WTC11 (cell line): ENCODE results near the gene NUP62.

Experiments used
- CTCF ChIP-seq: fragments of 200-600 bp; IDR thresholded peaks from 2 replicates; pipeline ENCODE4 v1.8.0; 2022; ENCODE audit warnings: antibody characterized with exemption
- MAX ChIP-seq: sonication (generic); formaldehyde crosslinking; IDR thresholded peaks from 2 replicates; pipeline ENCODE4 v1.8.0; 2022; ENCODE audit warnings: mild to moderate bottlenecking, missing genetic modification reagents
- RELA ChIP-seq: sonication (generic); formaldehyde crosslinking; IDR thresholded peaks from 2 replicates; pipeline ENCODE4 v1.8.1; 2022; ENCODE audit warnings: missing genetic modification reagents, mild to moderate bottlenecking, borderline replicate concordance
- SMAD4 ChIP-seq: sonication (generic); formaldehyde crosslinking; IDR thresholded peaks from 2 replicates; pipeline ENCODE4 v1.8.0; 2022; ENCODE audit warnings: mild to moderate bottlenecking, missing genetic modification reagents
- SP1 ChIP-seq: sonication (generic); formaldehyde crosslinking; conservative IDR thresholded peaks from 2 replicates; pipeline ENCODE4 v1.8.1; 2022; ENCODE audit warnings: missing genetic modification reagents
- ZNF671 ChIP-seq: fragments of 250-450 bp; sonication (Bioruptor Pico); IDR thresholded peaks from 2 replicates; pipeline ENCODE4 v1.8.0; 2021; ENCODE audit warnings: mild to moderate bottlenecking
- TF ChIP-seq, protein P1 (sequence below): sonication (generic); formaldehyde crosslinking; IDR thresholded peaks from 2 replicates; pipeline ENCODE4 v1.8.0; 2023; ENCODE audit warnings: missing genetic modification reagents

DNA sequence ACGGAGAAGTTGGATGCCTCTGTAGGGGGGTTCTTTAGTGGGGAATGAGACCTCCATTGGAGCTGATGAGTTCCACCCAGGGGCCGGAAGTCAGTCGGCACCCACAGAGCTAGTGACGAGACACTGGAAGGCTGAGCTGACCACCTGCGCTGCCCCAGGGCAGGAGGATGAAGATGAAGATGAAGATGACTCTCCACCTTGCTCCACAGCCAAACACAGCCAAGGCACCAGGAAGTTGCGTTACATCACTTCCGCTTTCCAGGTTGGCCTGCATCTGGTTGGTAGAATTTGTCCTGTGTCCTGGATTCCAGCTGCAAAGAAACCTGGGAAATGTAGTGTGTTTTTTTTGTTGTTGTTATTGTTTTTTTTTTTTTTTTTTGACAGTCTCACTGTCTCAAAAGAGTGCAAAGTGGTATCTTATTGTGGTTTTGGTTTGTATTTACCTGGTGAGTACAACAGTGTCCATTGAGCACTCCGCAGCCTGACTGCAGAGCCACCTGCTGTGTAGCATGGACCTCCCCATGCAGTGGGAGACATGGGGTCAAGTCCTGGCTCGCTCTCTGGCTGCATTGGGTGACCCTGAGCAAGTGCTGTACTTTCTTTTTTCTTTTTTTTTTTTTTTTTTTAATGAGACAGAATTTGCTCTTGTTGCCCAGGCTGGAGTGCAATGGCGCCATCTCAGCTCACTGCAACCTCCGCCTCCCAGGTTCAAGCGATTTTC lies 49.9 kb downstream of the NUP62 start:
- TF ChIP-seq RELA (CRISPR knock-in tag): no peak
- TF ChIP-seq, protein P1, sequence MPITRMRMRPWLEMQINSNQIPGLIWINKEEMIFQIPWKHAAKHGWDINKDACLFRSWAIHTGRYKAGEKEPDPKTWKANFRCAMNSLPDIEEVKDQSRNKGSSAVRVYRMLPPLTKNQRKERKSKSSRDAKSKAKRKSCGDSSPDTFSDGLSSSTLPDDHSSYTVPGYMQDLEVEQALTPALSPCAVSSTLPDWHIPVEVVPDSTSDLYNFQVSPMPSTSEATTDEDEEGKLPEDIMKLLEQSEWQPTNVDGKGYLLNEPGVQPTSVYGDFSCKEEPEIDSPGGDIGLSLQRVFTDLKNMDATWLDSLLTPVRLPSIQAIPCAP (CRISPR knock-in tag): no peak
- no peak for TF ChIP-seq CTCF
- TF ChIP-seq MAX (CRISPR knock-in tag): no peak
- TF ChIP-seq ZNF671: no peak
- TF ChIP-seq SMAD4 (CRISPR knock-in tag): no peak
- TF ChIP-seq SP1 (CRISPR knock-in tag): no peak
